ENCODE results near the gene NPTX2.

Gene NPTX2

GRCh38 chr7:98655611-98656010 lies 38.5 kb downstream of the NPTX2 start:
- no peak for DNase-seq

GRCh38 chr7:98656899-98657298 lies 39.8 kb downstream of the NPTX2 start:
- DNase-seq: no peak

- no peak for DNase-seq
These were observed 40.7 kb downstream of the NPTX2 start for GRCh38 chr7:98657736-98658135.

DNA sequence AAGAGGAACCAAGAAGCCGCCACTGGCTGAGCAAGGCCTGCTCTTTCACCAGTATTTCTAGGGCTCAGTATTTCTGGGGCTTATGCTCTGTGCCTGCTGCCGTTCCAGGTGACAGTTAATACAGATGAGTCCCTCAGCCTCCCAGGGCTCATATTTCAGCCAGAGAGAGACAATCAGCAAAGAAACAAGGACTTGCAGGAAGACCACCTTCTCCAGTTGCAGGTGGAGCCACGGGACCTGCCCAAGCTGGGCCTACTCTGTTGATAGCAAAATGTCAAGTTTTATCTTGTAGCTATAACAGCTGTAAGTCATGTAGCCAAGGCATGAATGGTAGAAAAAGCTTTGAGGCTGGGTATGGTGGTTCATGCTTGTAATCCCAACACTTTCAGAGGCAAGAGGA lies 42.7 kb downstream of the NPTX2 start:
- no peak for DNase-seq

DNA sequence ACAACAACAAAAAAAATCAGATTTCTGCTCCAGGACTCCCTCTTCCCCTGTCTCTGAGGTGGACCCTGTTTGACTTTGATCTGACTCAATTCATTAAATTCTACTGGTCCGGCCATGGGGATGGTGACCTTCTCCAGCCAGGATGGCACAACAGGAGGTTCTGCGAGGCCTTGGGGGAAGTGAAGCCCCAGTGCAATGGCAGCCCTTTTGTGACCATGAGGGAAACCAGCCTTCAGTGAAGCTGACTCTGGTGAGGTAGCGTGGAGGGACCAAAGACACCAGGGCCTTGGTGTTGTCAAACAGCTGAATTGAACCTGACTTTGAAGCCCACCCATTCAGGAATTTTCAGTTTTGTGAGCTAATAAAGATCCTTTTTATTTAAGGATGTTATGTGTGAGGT lies 44.5 kb downstream of the NPTX2 start:
- DNase-seq: no peak

GRCh38 chr7:98662289-98662688 lies 45.2 kb downstream of the NPTX2 start:
- no peak for DNase-seq

- no peak for DNase-seq
These were observed 47.8 kb downstream of the NPTX2 start for GRCh38 chr7:98664882-98665281.

DNA sequence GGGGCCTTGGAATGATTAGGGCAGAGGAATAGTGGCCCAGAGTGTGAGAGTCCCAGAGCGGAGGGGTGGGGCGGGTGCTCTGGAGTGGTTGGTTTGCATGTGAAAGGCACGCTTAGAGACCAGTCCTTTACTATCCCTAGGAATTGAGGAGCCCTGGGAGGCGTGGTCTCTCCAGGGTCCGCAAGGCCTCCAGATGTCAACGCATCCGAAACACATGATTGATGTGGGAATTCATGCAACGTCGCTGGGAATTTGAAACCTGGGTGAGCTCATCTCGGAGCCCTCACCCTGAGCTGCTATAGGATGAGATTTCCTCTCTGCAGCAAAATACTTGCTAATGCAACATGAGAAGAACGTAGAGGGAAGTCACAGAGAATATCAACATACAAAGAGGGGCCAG lies 51.2 kb downstream of the NPTX2 start:
- no peak for DNase-seq

GRCh38 chr7:98669329-98670000 lies 52.4 kb downstream of the NPTX2 start:
- no peak for DNase-seq

DNA sequence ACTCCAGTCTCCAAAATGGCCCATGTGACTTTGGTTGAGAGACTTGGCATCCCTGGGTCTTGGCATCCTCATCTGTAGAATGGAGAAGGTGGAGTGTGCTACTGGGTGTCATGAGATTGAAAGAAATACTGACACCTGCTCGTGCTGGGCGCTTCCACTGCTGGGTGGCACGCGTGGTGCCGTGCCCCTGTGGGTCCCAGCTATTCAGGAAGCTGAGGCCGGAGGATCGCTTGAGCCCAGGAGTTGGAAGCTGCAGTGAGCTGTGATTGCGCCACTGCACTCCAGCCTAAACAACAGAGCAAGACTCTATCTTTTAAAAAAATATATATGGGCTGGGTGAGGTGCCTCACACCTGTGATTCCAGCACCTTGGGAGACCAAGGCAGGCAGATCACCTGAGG lies 53.1 kb downstream of the NPTX2 start:
- DNase-seq: no peak

DNA sequence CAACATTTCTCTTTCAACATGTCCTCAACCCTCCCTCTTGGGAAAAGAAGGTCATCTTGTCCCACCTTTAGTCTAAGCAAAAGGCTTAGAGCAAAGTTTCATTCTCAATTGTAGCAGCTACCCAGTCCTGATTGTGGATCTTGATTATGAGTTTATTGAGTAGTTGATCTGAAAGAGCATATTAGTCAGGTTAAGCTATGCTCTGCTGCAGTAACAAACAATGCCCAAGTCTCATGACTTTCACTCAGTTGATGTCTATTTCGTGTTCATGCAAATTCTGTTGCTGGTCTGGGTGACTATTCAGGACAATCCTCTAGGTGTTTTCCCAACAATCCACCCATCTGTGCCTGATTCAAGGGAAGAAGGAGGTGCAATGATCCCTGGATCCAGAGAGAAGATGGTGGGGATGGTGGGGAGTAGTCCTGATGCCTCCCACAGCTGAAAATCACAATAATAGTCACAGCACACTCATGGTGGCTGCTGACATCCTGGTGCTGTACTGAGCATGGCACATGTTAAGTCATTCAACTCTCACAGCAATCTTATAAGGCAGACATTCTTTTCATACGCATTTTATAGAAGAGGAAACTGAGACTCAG lies 54.7 kb downstream of the NPTX2 start:
- no peak for DNase-seq

DNA sequence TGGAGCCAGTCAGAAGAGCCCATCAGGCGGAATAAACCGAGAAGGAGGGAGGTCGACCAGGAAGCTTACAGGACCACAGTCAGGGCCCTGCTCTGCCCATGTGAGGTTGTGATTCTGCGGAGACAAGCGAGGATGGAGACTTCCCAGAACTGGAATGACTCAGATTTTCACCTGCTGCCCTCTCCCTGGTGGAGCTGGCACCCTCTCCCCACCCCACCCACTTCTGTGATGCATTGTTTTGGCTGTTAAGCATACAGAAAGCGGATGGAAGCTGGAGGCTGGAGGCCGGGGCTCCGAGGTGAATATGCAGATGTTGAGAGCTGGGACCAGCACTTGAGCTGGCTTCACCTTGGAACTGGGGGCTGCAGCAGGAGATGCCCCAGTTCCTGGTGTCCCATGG lies 57.4 kb downstream of the NPTX2 start:
- DNase-seq: no peak

DNA sequence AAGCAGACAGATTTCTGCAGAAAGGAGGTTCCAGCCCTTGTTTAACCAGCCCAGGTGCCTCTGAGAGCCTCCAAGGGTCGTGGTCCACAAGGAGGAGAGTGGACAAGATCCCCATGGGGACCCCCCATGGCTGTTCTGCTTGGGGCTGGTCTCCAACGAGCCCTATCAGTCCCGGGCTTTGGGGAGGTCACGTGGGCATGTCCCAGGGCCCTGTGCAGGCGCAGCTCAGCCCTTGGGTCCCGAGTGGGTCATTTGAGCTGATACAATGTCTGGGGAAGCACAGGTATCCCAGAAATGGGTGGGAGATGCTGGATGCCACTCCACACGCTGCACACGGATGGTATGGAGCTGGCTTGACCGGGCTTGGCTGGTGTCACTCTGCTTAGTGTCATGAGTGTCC lies 57.8 kb downstream of the NPTX2 start:
- DNase-seq: no peak

- DNase-seq: no peak
These were observed 61.1 kb downstream of the NPTX2 start for GRCh38 chr7:98678215-98678614.

Data from NCI-H2029 treated with DMSO at 0.1 percent for 48 hours (cell line).